Right atrium auricular region (tissue), 2 donors: ENCODE results near the gene NEUROG1. TPM values are rescaled to one million over a fixed set of nuclear protein-coding genes. Genes with fewer than 3 reads are reported as not detected.

ENCODE experiments used
- DNase-seq: peaks from one replicate; pipeline ENCODE4 v3.0.0-alpha.2; 2019; ENCODE audit warnings: low spot score
- H3K27ac ChIP-seq, 2 donors: fragments of 200-600 bp; sonication (generic); 1 replicate in 1 of 2; 2 replicates in 1 of 2; pipeline ENCODE4 v1.5.1; 2016 to 2019
- H3K27me3 ChIP-seq, 2 donors: fragments of 200-600 bp; sonication (generic); one replicate each; pipeline versions ENCODE4 v1.5.1 to v1.6.0; 2017 to 2019
- H3K36me3 ChIP-seq: fragments of 200-600 bp; sonication (generic); one replicate; pipeline ENCODE4 v1.5.1; 2016
- H3K4me1 ChIP-seq, 2 donors: fragments of 200-600 bp; sonication (generic); one replicate each; pipeline versions ENCODE4 v1.5.1 to v1.6.0; 2017 to 2019
- H3K4me3 ChIP-seq, 2 donors: fragments of 200-600 bp; sonication (generic); 1 replicate in 1 of 2; 2 replicates in 1 of 2; pipeline ENCODE4 v1.5.1; 2017 to 2019; ENCODE audit warnings: mild to moderate bottlenecking in 1 of 2, moderate library complexity in 1 of 2
- H3K9me3 ChIP-seq, 2 donors: fragments of 200-600 bp; sonication (generic); one replicate each; pipeline ENCODE4 v1.5.1; 2019
- total RNA-seq, 2 donors: library from RNA; depleted of rRNA; stranded (reverse); fragments of >200 nt; gene quantifications; one replicate each; pipeline ENCODE4 v1.1.0, GENCODE V29; 2016
- TF ChIP-seq, protein P1 (sequence below), 2 donors: fragments of 200-600 bp; sonication (generic); IDR thresholded peaks; one replicate each; pipeline ENCODE4 v1.5.1; 2019; ENCODE audit warnings: antibody characterized with exemption in 2 of 2

The NEUROG1 gene
- total RNA-seq, 2 donors from 2014 or later = not detected

DNA sequence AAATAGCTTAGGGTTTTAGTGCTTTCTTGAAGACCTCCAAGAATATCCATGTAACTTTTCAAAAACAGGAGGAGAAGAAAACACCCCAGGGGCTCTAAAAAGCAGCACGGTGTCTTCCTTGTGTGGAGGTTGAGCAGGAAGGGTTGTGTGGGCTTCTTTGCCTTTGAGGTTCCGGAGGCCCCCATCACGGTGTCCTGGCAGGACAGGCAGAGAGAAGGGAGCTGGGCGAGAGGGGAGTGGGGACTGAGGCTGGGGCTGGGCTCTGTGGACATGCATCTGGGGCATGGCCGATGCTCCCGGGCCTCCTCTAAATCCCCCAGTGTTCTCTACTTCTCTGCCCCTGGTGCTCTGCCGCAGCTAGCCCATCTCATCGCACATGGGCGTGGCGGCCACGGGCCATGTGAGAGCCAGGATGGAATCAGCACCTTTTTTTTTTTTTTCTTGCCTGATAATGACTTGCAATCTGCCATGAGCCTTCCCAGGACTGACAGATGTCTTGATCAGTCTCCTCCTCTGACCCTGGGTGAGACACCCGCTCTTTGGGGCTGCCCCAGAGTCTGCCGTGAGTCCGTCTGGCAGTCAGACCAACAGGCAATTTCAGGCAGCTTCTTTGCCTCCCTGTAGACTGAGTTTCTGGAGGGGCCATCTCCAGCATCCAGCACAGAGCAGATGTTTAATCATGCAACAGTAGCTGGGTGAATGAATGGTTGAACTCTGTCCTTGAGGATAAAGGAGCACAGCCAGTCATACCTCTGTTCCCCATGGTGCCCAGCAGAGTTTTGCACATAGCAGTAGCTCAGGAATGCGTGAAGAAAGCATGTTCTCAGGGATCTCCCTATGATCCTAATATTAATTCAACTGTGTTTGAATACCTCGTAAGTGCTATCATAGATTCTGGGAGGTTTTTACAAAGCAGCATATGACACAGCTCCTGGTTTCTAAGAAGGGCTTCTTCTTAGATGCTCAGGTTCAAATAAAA is 30.9 kb upstream of the NEUROG1 start:
- Histone ChIP-seq H3K4me1 (no peaks in the 10 kb centered on the region), H3K9me3 (no peaks in the 10 kb centered on the region), H3K4me3 (no peak overlapping the region), H3K27me3 (no peaks in the 10 kb centered on the region), H3K27ac (no peak overlapping the region), H3K36me3 (no peaks in the 10 kb centered on the region)
- no peak for DNase-seq
- TF ChIP-seq, protein P1, sequence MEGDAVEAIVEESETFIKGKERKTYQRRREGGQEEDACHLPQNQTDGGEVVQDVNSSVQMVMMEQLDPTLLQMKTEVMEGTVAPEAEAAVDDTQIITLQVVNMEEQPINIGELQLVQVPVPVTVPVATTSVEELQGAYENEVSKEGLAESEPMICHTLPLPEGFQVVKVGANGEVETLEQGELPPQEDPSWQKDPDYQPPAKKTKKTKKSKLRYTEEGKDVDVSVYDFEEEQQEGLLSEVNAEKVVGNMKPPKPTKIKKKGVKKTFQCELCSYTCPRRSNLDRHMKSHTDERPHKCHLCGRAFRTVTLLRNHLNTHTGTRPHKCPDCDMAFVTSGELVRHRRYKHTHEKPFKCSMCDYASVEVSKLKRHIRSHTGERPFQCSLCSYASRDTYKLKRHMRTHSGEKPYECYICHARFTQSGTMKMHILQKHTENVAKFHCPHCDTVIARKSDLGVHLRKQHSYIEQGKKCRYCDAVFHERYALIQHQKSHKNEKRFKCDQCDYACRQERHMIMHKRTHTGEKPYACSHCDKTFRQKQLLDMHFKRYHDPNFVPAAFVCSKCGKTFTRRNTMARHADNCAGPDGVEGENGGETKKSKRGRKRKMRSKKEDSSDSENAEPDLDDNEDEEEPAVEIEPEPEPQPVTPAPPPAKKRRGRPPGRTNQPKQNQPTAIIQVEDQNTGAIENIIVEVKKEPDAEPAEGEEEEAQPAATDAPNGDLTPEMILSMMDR (IDR thresholded peaks at IDR 0.05) = no peak

DNA sequence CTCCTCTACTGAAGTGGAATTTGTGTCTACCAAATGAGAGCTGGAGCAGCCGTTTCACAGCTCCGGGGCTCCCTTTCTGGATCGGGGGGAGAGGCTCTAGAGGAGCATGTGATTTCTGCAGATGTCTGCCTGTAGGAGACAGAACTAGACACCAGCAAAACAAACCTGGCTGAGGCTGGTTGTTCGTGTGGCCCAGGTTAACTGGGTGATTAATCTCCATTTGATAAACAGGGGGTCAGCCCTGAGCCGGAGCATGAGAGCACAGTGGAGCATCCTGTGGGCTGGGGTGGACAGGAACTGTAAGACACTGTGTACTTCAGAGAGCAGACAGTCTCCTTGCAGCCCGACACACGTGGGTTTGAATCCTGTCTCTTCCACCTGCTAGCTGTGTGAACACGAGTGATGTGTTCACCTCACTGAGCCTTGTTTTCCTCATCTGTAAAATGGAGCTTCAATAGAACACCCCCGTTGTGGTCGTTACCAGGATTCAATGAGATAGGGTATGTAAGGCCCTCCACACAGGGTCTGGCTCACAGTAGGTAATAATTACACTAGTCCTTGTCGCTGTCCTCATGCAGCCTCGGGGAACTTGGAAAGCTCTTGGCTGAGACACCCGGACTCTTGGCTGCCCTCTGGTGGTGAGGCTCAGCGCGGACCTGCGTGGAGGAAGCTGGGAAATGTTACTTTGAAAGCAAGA is 30.1 kb upstream of the NEUROG1 start:
- peak; percentile 84 for DNase-seq
- Histone ChIP-seq H3K27ac (no peak overlapping the region), H3K9me3 (no peaks in the 10 kb centered on the region), H3K27me3 (no peaks in the 10 kb centered on the region), H3K4me3 (no peak overlapping the region), H3K36me3 (no peaks in the 10 kb centered on the region), H3K4me1 (no peaks in the 10 kb centered on the region)
- TF ChIP-seq, protein P1 (IDR thresholded peaks at IDR 0.05) = peak; percentile 69 to 91

DNA sequence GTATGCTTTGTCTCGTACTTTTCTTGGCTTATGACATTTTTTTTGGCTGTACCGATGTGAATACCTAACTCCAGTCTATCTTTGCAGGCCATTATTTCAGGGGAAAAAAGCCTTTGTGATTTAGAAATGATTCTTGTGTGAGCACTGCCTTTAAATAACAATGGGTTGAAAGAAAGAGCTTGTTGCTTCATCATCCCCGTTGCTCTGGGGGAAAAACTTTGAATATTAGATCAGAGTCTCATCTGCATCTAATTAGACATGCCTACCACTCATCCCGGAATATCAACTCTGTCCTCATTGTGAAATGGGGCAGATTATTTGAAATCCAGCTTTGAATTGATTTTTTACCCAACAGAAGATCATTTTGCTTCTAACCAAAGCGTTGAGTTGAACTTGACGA is 29.5 kb upstream of the NEUROG1 start:
- TF ChIP-seq, protein P1 (IDR thresholded peaks at IDR 0.05) = no peak
- no peak for DNase-seq
- Histone ChIP-seq H3K9me3 (no peaks in the 10 kb centered on the region), H3K36me3 (no peaks in the 10 kb centered on the region), H3K27ac (no peak overlapping the region), H3K4me3 (no peak overlapping the region), H3K4me1 (no peaks in the 10 kb centered on the region), H3K27me3 (no peaks in the 10 kb centered on the region)

DNA sequence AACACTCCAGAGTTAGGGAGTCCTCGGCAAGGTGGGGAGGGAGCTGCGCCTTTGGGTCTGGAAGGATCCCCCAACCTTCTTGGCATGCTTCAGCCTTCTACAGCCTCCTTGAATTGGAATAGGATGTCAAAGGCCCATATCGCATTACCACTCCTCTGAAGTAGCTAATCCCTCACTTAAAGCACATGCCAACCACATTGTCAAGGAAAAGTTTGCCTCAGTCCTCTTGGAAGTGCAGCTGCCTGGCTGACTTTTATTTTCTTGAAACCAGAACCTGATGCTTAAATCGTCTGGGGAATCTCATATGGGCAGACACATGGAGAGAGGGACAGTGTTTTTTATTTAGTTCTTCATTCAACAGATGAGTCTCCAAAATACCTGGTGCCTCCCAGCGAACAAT is 28.6 kb upstream of the NEUROG1 start:
- TF ChIP-seq, protein P1 (IDR thresholded peaks at IDR 0.05) = no peak
- H3K4me3 ChIP-seq = no peak overlapping the region

DNA sequence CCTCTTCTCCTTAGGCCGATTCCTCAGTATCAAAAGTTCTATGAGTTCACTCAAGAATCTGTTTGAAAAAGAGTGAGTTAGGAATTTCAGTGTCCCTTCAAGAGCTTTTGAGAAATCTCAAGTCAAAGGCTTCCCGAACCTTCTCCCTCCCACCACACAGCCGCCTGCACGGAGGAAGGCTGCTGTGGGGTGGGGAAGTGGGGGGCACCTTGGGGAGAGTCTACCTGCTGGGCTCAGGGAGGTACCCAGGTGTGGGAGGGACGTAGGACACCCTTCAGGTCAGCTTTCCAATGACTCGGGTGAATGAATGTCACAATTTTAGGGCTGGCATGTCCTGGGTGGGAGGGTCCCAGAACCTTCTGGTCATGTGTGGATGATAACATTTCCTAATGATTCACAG is 25.5 kb upstream of the NEUROG1 start:
- H3K4me3 ChIP-seq = no peak overlapping the region
- no peaks in the 10 kb centered on the region for H3K27me3 ChIP-seq
- H3K36me3 ChIP-seq = no peaks in the 10 kb centered on the region
- no peaks in the 10 kb centered on the region for H3K9me3 ChIP-seq
- H3K4me1 ChIP-seq = no peaks in the 10 kb centered on the region
- DNase-seq = no peak
- TF ChIP-seq, protein P1 (IDR thresholded peaks at IDR 0.05) = no peak
- no peak overlapping the region for H3K27ac ChIP-seq

More for the DNA sequence above, 28.6 kb upstream of the NEUROG1 start:
- H3K4me1 ChIP-seq = no peaks in the 10 kb centered on the region
- no peaks in the 10 kb centered on the region for H3K27me3 ChIP-seq
- H3K9me3 ChIP-seq = no peaks in the 10 kb centered on the region
- no peak overlapping the region for H3K27ac ChIP-seq
- no peaks in the 10 kb centered on the region for H3K36me3 ChIP-seq
- no peak for DNase-seq
